Measurements from ENCODE around the gene INCA1. TPM values are rescaled to one million over a fixed set of nuclear protein-coding genes. Genes with fewer than 3 reads are reported as not detected.

Gene INCA1
- total and polyA plus RNA-seq, 2 of the 13 experiments (the other 11 are each of a cell fraction or from before 2014, with no cell fraction given), result 0.93 to 2.6 TPM

DNA sequence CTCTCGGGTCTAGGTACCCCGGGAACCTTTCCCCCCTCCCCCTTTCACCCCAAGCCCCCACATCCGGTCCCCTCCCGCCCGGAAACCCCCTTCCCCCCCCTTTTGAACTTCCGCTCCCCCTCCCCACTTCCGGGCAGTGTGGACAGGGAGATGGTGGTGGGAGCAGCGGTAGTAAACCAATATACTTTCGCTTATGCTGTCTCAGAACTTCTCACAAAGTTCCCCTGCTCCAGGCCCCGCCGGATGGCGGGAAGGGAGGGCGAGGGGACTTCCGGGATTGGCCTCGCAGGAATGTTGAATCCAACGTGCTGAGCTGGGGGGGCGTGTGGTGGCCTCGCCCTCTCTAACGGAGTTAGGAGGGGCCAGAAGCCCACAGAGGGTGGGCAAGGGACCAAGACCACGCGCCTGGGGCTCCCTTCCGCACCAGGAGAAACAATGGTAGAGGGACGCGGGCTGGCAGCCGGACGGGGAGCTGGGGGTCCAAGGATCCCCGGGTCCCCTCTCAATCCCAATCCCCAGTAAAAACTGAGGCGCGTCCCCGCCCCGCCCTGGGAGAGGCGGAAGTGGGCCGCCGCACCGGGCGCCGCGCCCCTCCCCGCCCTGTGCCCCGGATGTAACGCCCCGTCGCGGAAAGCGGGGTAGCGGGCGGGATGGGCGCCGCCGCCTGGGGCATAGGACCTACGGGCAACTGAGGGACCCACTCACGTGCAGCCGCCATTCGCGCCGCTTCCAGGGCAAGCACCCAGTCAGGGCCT is 49.7 kb downstream of the INCA1 start (continued):
- TF ChIP-seq, protein P1, sequence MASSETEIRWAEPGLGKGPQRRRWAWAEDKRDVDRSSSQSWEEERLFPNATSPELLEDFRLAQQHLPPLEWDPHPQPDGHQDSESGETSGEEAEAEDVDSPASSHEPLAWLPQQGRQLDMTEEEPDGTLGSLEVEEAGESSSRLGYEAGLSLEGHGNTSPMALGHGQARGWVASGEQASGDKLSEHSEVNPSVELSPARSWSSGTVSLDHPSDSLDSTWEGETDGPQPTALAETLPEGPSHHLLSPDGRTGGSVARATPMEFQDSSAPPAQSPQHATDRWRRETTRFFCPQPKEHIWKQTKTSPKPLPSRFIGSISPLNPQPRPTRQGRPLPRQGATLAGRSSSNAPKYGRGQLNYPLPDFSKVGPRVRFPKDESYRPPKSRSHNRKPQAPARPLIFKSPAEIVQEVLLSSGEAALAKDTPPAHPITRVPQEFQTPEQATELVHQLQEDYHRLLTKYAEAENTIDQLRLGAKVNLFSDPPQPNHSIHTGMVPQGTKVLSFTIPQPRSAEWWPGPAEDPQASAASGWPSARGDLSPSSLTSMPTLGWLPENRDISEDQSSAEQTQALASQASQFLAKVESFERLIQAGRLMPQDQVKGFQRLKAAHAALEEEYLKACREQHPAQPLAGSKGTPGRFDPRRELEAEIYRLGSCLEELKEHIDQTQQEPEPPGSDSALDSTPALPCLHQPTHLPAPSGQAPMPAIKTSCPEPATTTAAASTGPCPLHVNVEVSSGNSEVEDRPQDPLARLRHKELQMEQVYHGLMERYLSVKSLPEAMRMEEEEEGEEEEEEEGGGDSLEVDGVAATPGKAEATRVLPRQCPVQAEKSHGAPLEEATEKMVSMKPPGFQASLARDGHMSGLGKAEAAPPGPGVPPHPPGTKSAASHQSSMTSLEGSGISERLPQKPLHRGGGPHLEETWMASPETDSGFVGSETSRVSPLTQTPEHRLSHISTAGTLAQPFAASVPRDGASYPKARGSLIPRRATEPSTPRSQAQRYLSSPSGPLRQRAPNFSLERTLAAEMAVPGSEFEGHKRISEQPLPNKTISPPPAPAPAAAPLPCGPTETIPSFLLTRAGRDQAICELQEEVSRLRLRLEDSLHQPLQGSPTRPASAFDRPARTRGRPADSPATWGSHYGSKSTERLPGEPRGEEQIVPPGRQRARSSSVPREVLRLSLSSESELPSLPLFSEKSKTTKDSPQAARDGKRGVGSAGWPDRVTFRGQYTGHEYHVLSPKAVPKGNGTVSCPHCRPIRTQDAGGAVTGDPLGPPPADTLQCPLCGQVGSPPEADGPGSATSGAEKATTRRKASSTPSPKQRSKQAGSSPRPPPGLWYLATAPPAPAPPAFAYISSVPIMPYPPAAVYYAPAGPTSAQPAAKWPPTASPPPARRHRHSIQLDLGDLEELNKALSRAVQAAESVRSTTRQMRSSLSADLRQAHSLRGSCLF (CRISPR knock-in tag; IDR thresholded peaks at IDR 0.05; ENCODE audit: borderline replicate concordance), result no peak
- TF ChIP-seq MED1 (CRISPR knock-in tag; IDR thresholded peaks at IDR 0.05), result 0 out of 2 replicates have a peak, but pooled peaks have one; percentile 15
- TF ChIP-seq MEIS1 (CRISPR knock-in tag; IDR thresholded peaks at IDR 0.05; ENCODE audit: borderline replicate concordance), result no peak
- peak; percentile 50 for TF ChIP-seq ZNF430 (CRISPR knock-in tag; IDR thresholded peaks at IDR 0.05)
- TF ChIP-seq, protein P2, sequence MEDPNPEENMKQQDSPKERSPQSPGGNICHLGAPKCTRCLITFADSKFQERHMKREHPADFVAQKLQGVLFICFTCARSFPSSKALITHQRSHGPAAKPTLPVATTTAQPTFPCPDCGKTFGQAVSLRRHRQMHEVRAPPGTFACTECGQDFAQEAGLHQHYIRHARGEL (CRISPR knock-in tag; IDR thresholded peaks at IDR 0.05), result no peak
- peak in 1 of 2 experiments; percentile 46; a peak in 1 of 4 replicates for TF ChIP-seq POLR2A (IDR thresholded peaks at IDR 0.05; ENCODE audit: insufficient read depth in 1 of 2, low read depth in 2 of 2, low read length in 2 of 2)
- TF ChIP-seq RXRB (CRISPR knock-in tag; IDR thresholded peaks at IDR 0.05; ENCODE audit: borderline replicate concordance), result no peak
- TF ChIP-seq ZNF639 (CRISPR knock-in tag; conservative IDR thresholded peaks at IDR 0.05), result peak; percentile 36; the same call in 1 of the 2 replicates
- TF ChIP-seq ZFP82 (CRISPR knock-in tag; IDR thresholded peaks at IDR 0.05; ENCODE audit: borderline replicate concordance), result no peak
- TF ChIP-seq, protein P3, sequence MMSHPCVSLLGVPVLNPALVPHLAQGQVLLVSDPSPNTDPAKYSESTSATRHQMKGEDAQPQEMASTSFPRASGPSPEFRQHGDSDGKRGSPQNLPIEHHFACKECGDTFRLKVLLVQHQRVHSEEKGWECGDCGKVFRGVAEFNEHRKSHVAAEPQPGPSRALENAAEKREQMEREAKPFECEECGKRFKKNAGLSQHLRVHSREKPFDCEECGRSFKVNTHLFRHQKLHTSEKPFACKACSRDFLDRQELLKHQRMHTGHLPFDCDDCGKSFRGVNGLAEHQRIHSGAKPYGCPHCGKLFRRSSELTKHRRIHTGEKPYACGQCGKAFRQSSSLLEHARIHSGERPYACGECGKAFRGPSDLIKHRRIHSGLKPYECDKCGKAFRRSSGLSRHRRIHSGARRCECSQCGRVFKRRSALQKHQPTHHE (CRISPR knock-in tag; IDR thresholded peaks at IDR 0.05; ENCODE audit: borderline replicate concordance), result 0 out of 2 replicates have a peak, but pooled peaks have one; percentile 25
- TF ChIP-seq ZNF792 (CRISPR knock-in tag; IDR thresholded peaks at IDR 0.05), result no peak; the same call in 1 of the 2 replicates
- TF ChIP-seq IKZF4 (CRISPR knock-in tag; IDR thresholded peaks at IDR 0.05; ENCODE audit: borderline replicate concordance, low read depth, not compliant biosample characterization), result peak; percentile 81
- no peak for TF ChIP-seq ZNF431 (CRISPR knock-in tag; IDR thresholded peaks at IDR 0.05; ENCODE audit: borderline replicate concordance, low read depth)
- TF ChIP-seq ARNT (IDR thresholded peaks at IDR 0.05), result no peak
- TF ChIP-seq ZSCAN31 (CRISPR knock-in tag; IDR thresholded peaks at IDR 0.05; ENCODE audit: low read depth), result 0 out of 2 replicates have a peak, but pooled peaks have one; percentile 43
- TF ChIP-seq KDM2A (CRISPR knock-in tag; IDR thresholded peaks at IDR 0.05; ENCODE audit: borderline replicate concordance, low read depth), result peak; percentile 48; the same call in 1 of the 2 replicates
- no peak for TF ChIP-seq TOPORS (CRISPR knock-in tag; IDR thresholded peaks at IDR 0.05)
- TF ChIP-seq, protein P4, sequence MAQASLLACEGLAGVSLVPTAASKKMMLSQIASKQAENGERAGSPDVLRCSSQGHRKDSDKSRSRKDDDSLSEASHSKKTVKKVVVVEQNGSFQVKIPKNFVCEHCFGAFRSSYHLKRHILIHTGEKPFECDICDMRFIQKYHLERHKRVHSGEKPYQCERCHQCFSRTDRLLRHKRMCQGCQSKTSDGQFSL (CRISPR knock-in tag; IDR thresholded peaks at IDR 0.05), result 0 out of 2 replicates have a peak, but pooled peaks have one; percentile 42
- peak; percentile 39 for TF ChIP-seq SRSF1 (optimal IDR thresholded peaks at IDR 0.05; ENCODE audit: low read depth, low read length)

Measured in HepG2 (cell line).